Measurements from ENCODE around the gene MARVELD3.

The MARVELD3 gene

GRCh38 chr16:71625113-71625850 is 702 bp upstream of the MARVELD3 start:
- no peaks in the 10 kb centered on the region for H3K27me3 ChIP-seq (ENCODE audit: insufficient read depth, low read length, poor library complexity, severe bottlenecking)
- H3K4me1 ChIP-seq (ENCODE audit: insufficient read depth, low read length, poor library complexity, severe bottlenecking): peaks cover 12% of the 10 kb centered on the region
- no peaks in the 10 kb centered on the region for H3K79me2 ChIP-seq (ENCODE audit: insufficient read depth, low read length)
- H2AFZ ChIP-seq (ENCODE audit: low read length): no peak overlapping the region
- no peaks in the 10 kb centered on the region for H3K9me3 ChIP-seq (ENCODE audit: insufficient read depth, low read depth, low read length)
- H3K4me2 ChIP-seq (ENCODE audit: low read depth, low read length, poor library complexity, severe bottlenecking): no peak overlapping the region
- H3K36me3 ChIP-seq (ENCODE audit: insufficient read depth, low read length): no peaks in the 10 kb centered on the region
- no peak overlapping the region for H3K9ac ChIP-seq (ENCODE audit: low read depth, low read length, poor library complexity, severe bottlenecking)
- H4K20me1 ChIP-seq (ENCODE audit: insufficient read depth, low read length, poor library complexity, severe bottlenecking): no peaks in the 10 kb centered on the region
- no peaks in the 10 kb centered on the region for H3F3A ChIP-seq (ENCODE audit: low read depth)
- H3K9me2 ChIP-seq (replicated peaks; ENCODE audit: low read depth, low read length): no peaks in the 10 kb centered on the region
- no peak for TF ChIP-seq CTCF (conservative IDR thresholded peaks at IDR 0.05; ENCODE audit: low read length)
- no peak for TF ChIP-seq EZH2phosphoT487 (IDR thresholded peaks at IDR 0.05; ENCODE audit: borderline replicate concordance)
- H3K4me3 ChIP-seq (ENCODE audit: low read length, poor library complexity, severe bottlenecking): no peak overlapping the region

- no peak overlapping the region for H3K9ac ChIP-seq (ENCODE audit: low read depth, low read length, poor library complexity, severe bottlenecking)
- no peaks in the 10 kb centered on the region for H3K27me3 ChIP-seq (ENCODE audit: insufficient read depth, low read length, poor library complexity, severe bottlenecking)
- H3K9me2 ChIP-seq (replicated peaks; ENCODE audit: low read depth, low read length): no peaks in the 10 kb centered on the region
- no peak for TF ChIP-seq EZH2phosphoT487 (IDR thresholded peaks at IDR 0.05; ENCODE audit: borderline replicate concordance)
- no peak for TF ChIP-seq CTCF (conservative IDR thresholded peaks at IDR 0.05; ENCODE audit: low read length)
- no peaks in the 10 kb centered on the region for H3K79me2 ChIP-seq (ENCODE audit: insufficient read depth, low read length)
- no peaks in the 10 kb centered on the region for H4K20me1 ChIP-seq (ENCODE audit: insufficient read depth, low read length, poor library complexity, severe bottlenecking)
- H3F3A ChIP-seq (ENCODE audit: low read depth): no peaks in the 10 kb centered on the region
- no peak overlapping the region for H3K4me3 ChIP-seq (ENCODE audit: low read length, poor library complexity, severe bottlenecking)
- no peak overlapping the region for H2AFZ ChIP-seq (ENCODE audit: low read length)
- no peak overlapping the region for H3K4me2 ChIP-seq (ENCODE audit: low read depth, low read length, poor library complexity, severe bottlenecking)
- no peaks in the 10 kb centered on the region for H3K9me3 ChIP-seq (ENCODE audit: insufficient read depth, low read depth, low read length)
- peaks cover 9% of the 10 kb centered on the region for H3K4me1 ChIP-seq (ENCODE audit: insufficient read depth, low read length, poor library complexity, severe bottlenecking)
- H3K36me3 ChIP-seq (ENCODE audit: insufficient read depth, low read length): no peaks in the 10 kb centered on the region
Observed at GRCh38 chr16:71626858-71627213, 852 bp downstream of the MARVELD3 start.

- H3K9me2 ChIP-seq (replicated peaks; ENCODE audit: low read depth, low read length): no peaks in the 10 kb centered on the region
- no peaks in the 10 kb centered on the region for H3K36me3 ChIP-seq (ENCODE audit: insufficient read depth, low read length)
- TF ChIP-seq CTCF (conservative IDR thresholded peaks at IDR 0.05; ENCODE audit: low read length) (no peak), EZH2phosphoT487 (IDR thresholded peaks at IDR 0.05; ENCODE audit: borderline replicate concordance) (no peak)
- H3K4me1 ChIP-seq (ENCODE audit: insufficient read depth, low read length, poor library complexity, severe bottlenecking): no peaks in the 10 kb centered on the region
- no peaks in the 10 kb centered on the region for H3K27me3 ChIP-seq (ENCODE audit: insufficient read depth, low read length, poor library complexity, severe bottlenecking)
- H3K9me3 ChIP-seq (ENCODE audit: insufficient read depth, low read depth, low read length): no peaks in the 10 kb centered on the region
- H3K4me3 ChIP-seq (ENCODE audit: low read length, poor library complexity, severe bottlenecking): no peak overlapping the region
- no peaks in the 10 kb centered on the region for H3K79me2 ChIP-seq (ENCODE audit: insufficient read depth, low read length)
- H2AFZ ChIP-seq (ENCODE audit: low read length): no peak overlapping the region
- H3F3A ChIP-seq (ENCODE audit: low read depth): no peaks in the 10 kb centered on the region
- H3K4me2 ChIP-seq (ENCODE audit: low read depth, low read length, poor library complexity, severe bottlenecking): no peak overlapping the region
- no peak overlapping the region for H3K9ac ChIP-seq (ENCODE audit: low read depth, low read length, poor library complexity, severe bottlenecking)
- no peaks in the 10 kb centered on the region for H4K20me1 ChIP-seq (ENCODE audit: insufficient read depth, low read length, poor library complexity, severe bottlenecking)
Observed at GRCh38 chr16:71627731-71628181, 1.8 kb downstream of the MARVELD3 start.

Measured in Loucy (cell line).